Measurements from ENCODE around the gene TARBP2.
"Not testable (repeated sequence)": the region's sequence is repeated elsewhere in the genome, so short reads cannot be mapped to it uniquely, and the experiment has no call there.

The TARBP2 gene

DNA sequence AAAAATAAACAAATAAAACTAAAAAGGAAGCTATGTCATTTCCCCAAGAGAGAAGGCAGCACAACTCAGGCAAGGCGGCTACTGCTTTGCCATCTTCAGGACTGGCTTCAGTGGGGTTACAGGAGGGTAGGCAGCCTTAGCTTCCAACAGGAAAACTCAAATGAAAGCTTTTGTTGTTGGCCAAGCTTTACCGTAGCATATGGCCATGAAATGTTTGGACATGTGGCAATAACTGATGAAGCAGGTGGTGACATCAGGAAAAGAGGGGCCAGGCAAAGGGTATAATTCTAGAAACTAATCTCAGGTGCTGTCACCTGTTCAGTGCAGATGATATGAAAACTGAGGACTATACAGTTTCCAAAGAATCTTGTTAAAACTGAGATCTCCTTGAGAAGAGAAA is 29.0 kb downstream of the TARBP2 start:
- Histone ChIP-seq H3K36me3 (peaks cover 92% of the 10 kb centered on the region), H3K27me3 (no peaks in the 10 kb centered on the region), H3K27ac (no peak overlapping the region), H3K4me3 (no peak overlapping the region), H3K9ac (no peak overlapping the region), H3K4me2 (no peak overlapping the region), H3K9me3 (no peaks in the 10 kb centered on the region), H3K4me1 (no peaks in the 10 kb centered on the region), H4K20me1 (no peaks in the 10 kb centered on the region)
- TF ChIP-seq Cebpa-rat (IDR thresholded peaks at IDR 0.05) = no peak

DNA sequence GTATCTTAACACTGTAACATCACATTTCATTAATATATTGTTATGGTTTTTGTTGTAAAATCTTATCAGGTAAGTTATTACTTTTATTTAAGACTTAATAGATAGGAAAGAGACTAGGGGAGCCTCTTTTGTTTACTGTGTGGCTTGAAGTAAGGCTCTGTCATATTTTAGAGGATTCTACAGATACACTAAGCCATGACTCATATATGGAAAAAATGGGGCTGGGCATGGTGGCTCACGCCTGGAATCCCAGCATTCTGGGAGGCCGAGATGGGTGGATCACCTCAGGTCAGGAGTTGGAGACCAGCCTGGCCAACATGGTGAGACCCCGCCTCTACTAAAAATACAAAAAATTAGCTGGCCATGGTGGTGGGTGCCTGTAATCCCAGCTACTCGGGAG is 29.8 kb downstream of the TARBP2 start:
- Histone ChIP-seq H3K27ac (no peak overlapping the region), H3K36me3 (peaks cover 92% of the 10 kb centered on the region), H3K4me3 (no peak overlapping the region), H3K27me3 (no peaks in the 10 kb centered on the region), H3K4me2 (no peak overlapping the region), H3K4me1 (no peaks in the 10 kb centered on the region), H4K20me1 (no peaks in the 10 kb centered on the region), H3K9ac (no peak overlapping the region), H3K9me3 (no peaks in the 10 kb centered on the region)
- no peak for TF ChIP-seq Cebpa-rat (IDR thresholded peaks at IDR 0.05)

DNA sequence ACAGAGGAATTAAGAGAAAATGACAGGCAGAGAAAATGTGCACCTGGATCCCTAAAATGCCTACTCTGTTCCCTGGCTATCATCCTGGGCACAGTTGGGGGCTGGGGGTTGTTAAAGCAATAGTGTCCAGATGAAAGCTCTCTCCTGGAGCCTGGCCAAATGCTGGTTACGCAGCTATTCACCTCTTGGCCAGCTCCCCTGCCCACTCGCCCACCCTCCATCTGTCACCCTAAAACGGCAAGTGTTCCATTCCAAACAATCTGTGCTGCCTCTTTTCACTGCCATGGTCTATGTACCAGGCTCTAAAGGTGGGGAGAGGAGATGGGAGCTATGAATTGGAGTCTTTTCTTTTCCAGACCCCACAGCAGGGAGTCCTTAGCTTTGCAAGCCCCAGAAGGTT is 30.9 kb downstream of the TARBP2 start:
- H3K4me1 ChIP-seq = no peaks in the 10 kb centered on the region
- no peak for TF ChIP-seq Cebpa-rat (IDR thresholded peaks at IDR 0.05)
- H3K27ac ChIP-seq = no peak overlapping the region
- H3K4me3 ChIP-seq = no peak overlapping the region
- H3K36me3 ChIP-seq = peaks cover 92% of the 10 kb centered on the region
- no peaks in the 10 kb centered on the region for H4K20me1 ChIP-seq
- no peak overlapping the region for H3K9ac ChIP-seq
- no peaks in the 10 kb centered on the region for H3K27me3 ChIP-seq
- H3K4me2 ChIP-seq = no peak overlapping the region
- H3K9me3 ChIP-seq = no peaks in the 10 kb centered on the region

DNA sequence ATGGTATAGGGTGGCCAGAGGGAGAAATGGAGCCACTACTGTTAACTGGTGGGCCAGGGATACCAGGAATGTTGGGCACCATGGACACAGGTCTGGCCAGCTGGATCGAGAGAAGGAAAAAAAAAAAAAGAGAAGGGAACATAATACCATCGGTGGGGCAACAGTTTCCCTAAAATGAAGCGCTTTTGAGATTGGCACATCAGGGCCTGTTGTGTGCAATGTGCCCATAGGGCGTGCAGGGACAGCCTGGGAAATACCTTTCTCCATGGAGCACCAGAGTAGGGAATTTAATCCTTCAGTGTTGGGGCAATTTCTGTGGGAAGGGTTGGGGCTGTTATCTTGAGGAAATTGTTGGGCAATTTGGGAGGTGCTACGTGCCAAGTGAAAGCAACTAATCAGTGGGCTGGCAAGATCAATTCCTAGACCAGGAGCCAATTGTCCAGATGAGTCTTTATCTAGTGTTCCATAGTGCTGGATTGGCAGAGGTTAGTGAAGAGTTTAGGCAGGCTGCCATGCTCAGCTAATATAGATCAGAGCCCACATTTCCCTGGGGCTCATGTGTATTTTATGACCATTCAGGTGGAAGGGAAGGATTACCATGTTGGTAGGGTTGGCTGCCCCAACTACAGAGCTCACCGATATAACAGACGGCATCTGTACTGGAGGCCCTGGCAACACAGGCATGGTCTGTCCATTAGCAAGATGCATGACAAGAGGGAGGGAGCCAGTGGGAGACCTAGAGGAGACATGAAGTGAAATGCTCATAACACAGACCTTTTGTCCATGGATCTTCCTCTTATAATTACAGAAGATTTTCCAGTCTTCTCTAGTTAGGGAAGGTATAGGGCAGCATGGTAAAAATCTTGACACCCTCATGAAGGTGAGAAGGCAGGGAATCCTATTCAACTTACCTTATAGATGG is 31.7 kb downstream of the TARBP2 start:
- Histone ChIP-seq H3K4me2 (no peak overlapping the region), H3K36me3 (peaks cover 92% of the 10 kb centered on the region), H3K4me3 (no peak overlapping the region), H3K27me3 (no peaks in the 10 kb centered on the region), H3K9me3 (no peaks in the 10 kb centered on the region), H3K9ac (no peak overlapping the region), H3K4me1 (no peaks in the 10 kb centered on the region), H4K20me1 (no peaks in the 10 kb centered on the region), H3K27ac (no peak overlapping the region)
- TF ChIP-seq Cebpa-rat (IDR thresholded peaks at IDR 0.05) = no peak

DNA sequence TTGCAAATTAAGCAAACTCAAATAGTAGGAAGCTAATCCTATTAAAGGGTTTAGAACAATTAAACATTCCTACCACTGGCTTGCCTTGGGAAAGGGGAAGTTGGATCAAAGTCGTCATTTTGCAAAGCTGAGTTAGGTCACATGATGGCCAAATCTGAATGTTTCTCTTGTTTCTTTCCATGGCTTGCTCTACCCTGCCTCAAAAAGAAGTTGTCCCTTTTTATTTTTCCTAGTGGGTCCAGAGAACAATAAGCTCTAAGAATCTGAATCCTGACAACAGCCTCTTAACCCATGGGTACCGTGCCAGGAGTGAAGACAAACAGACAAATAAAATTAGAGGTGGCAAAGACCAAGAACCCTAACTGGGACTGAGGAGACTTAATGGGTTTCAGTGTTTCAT is 32.4 kb downstream of the TARBP2 start:
- TF ChIP-seq Cebpa-rat (IDR thresholded peaks at IDR 0.05) = no peak
- Histone ChIP-seq H3K9ac (no peak overlapping the region), H3K4me1 (no peaks in the 10 kb centered on the region), H4K20me1 (no peaks in the 10 kb centered on the region), H3K27me3 (no peaks in the 10 kb centered on the region), H3K4me2 (no peak overlapping the region), H3K36me3 (peaks cover 97% of the 10 kb centered on the region), H3K4me3 (no peak overlapping the region), H3K9me3 (no peaks in the 10 kb centered on the region), H3K27ac (no peak overlapping the region)

DNA sequence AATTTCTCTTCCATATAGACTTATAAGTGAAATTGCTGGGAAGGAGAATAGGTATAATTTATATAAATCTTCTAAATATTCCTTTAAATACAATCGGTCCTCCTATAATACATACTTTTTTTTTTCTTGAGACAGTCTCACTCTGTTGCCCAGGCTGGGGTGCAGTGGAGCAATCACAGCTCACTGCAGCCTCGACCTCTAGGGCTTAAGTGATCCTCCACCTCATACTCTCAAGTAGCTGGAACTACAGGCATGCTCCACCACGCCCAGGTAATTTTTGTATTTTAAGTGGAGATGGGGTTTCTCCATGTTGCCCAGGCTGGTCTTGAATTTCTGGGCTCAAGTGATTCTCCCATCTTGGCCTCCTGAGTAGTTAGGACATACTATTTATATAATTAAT is 35.9 kb downstream of the TARBP2 start:
- Histone ChIP-seq H4K20me1 (no peaks in the 10 kb centered on the region), H3K36me3 (peaks cover 100% of the 10 kb centered on the region), H3K4me3 (no peak overlapping the region), H3K27me3 (no peaks in the 10 kb centered on the region), H3K27ac (no peak overlapping the region), H3K4me2 (no peak overlapping the region), H3K9ac (no peak overlapping the region), H3K9me3 (no peaks in the 10 kb centered on the region), H3K4me1 (peaks cover 11% of the 10 kb centered on the region)
- TF ChIP-seq Cebpa-rat (IDR thresholded peaks at IDR 0.05) = no peak

DNA sequence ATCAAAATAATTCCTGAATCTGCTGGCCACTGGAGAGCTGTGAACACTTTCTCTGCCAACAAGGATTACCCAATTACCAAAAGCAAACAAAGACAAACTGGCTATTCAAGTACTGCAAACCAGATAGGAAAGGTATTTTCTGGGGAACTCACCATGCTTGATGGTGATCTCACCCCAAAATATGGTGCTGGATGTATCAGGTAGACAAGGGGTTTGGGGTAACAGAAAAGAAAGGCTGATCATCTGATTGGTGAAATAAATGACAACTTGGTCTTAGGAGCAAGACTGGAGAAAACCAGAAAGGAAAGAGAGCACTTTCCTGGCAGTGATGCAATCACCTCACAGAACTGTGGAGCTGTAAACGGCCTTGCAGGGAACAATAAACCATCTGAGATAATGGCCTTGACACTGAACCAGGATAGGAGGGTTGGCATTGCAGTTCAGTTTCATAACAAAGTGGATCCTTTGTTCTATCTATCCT is 37.2 kb downstream of the TARBP2 start:
- H4K20me1 ChIP-seq = no peaks in the 10 kb centered on the region
- H3K4me1 ChIP-seq = peaks cover 11% of the 10 kb centered on the region
- no peak overlapping the region for H3K27ac ChIP-seq
- H3K9ac ChIP-seq = no peak overlapping the region
- no peaks in the 10 kb centered on the region for H3K9me3 ChIP-seq
- no peaks in the 10 kb centered on the region for H3K27me3 ChIP-seq
- no peak overlapping the region for H3K4me3 ChIP-seq
- no peak for TF ChIP-seq Cebpa-rat (IDR thresholded peaks at IDR 0.05)
- H3K4me2 ChIP-seq = no peak overlapping the region
- H3K36me3 ChIP-seq = peaks cover 99% of the 10 kb centered on the region

DNA sequence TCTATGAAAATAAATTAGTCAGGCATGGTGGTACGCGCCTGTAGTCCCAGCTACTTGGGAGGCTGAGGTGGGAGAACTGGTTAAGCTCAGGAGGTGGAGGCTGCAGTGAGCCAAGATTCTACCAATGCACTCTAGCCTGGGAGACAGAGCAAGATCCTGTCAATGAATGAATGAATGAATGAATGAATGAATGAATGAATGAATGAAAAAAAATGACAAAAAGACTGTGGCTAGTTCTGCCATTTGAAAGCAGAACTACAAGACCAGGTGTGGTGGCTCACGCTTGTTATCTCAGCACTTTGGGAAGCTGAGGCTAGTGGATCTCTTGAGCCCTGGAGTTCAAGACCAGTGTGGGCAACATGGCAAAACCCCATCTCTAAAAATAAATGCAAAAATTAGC is 38.4 kb downstream of the TARBP2 start:
- Histone ChIP-seq H4K20me1 (no peaks in the 10 kb centered on the region), H3K27ac (no peak overlapping the region), H3K4me1 (peaks cover 18% of the 10 kb centered on the region), H3K9me3 (no peaks in the 10 kb centered on the region), H3K4me3 (no peak overlapping the region), H3K36me3 (peaks cover 93% of the 10 kb centered on the region), H3K9ac (no peak overlapping the region), H3K27me3 (no peaks in the 10 kb centered on the region), H3K4me2 (peak overlapping the region; percentile 34)
- TF ChIP-seq Cebpa-rat (IDR thresholded peaks at IDR 0.05) = no peak

DNA sequence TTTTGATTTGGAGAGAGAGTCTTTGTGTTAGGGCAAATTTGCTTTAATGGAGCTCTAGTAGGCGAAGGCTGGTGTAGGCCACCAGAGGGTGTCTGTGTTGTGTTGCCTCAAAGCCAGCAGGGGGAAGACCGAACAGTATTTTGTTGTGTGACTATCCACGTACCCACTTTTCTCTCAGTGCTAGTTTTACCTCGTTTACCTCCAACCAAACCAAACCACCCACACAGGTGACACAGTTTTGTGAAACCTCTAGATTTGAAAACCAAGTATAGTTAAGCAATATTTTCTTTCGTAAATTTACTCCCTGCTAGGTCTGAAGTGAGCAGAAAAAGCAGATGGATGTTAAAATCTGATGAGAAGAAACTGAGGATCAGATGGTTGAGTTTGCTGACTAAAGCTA is 42.5 kb downstream of the TARBP2 start:
- Histone ChIP-seq H4K20me1 (no peaks in the 10 kb centered on the region), H3K4me1 (peaks cover 18% of the 10 kb centered on the region), H3K27ac (no peak overlapping the region), H3K4me2 (no peak overlapping the region), H3K27me3 (no peaks in the 10 kb centered on the region), H3K9me3 (no peaks in the 10 kb centered on the region), H3K36me3 (peaks cover 75% of the 10 kb centered on the region), H3K4me3 (no peak overlapping the region), H3K9ac (0 out of 2 replicates have a peak overlapping the region, but pooled peaks have one; percentile 9)
- TF ChIP-seq Cebpa-rat (IDR thresholded peaks at IDR 0.05) = no peak

DNA sequence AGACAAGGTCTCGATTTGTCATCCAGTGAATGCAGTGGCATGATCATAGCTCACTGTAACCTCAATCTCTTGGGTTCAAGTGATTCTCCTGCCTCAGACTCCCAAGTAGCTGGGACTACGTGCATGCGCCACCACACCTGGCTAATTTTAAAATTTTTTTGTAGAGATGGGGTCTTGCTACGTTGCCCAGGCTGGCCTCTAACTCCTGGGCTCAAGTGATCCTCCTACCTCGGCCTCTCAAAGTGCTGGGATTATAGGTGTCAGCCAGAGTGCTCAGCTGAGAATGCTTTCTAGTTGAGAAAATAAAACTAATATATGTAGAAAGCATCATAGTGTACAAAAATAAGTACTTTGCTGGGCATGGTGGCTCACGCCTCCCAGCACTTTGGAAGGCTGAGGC is 47.3 kb downstream of the TARBP2 start:
- not testable (repeated sequence) for H3K4me3 ChIP-seq, H3K9ac ChIP-seq, H3K27ac ChIP-seq, H3K4me2 ChIP-seq, H4K20me1 ChIP-seq, H3K27me3 ChIP-seq, H3K9me3 ChIP-seq, H3K4me1 ChIP-seq
- peaks cover 74% of the 10 kb centered on the region for H3K36me3 ChIP-seq

DNA sequence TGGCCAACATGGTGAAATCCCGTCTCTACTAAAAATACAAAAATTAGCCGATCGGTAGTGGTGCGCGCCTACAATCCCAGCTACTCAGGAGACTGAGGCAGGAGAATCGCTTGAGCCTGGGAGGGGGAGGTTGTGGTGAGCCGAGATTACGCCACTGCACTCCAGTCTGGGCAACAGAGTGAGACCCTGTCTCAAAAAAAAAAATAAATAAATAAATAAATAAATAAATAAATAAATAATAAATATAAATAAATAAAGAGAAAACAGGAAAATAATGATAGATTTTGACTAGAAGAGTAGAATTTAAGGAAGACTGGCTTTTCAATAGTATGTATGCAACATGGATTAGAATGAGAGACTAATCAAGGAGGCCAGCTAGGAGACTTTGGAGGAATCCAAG is 49.0 kb downstream of the TARBP2 start:
- not testable (repeated sequence) for H3K4me1 ChIP-seq, H3K27ac ChIP-seq
- peaks cover 75% of the 10 kb centered on the region for H3K36me3 ChIP-seq

More for the DNA sequence above, 49.0 kb downstream of the TARBP2 start:
- H3K4me2 ChIP-seq, H4K20me1 ChIP-seq, H3K9me3 ChIP-seq, H3K9ac ChIP-seq, H3K27me3 ChIP-seq, H3K4me3 ChIP-seq: not testable (repeated sequence)

All from BLaER1 (cell line).